Liver (tissue), 9 donors: ENCODE measurements around the gene DHRS4. TPM values are rescaled to one million over a fixed set of nuclear protein-coding genes. Genes with fewer than 3 reads are reported as not detected.

Experiments used
- DNase-seq: peaks from one replicate; pipeline ENCODE4 v3.0.0-alpha.2; 2017; ENCODE audit warnings: low spot score
- H3K27ac ChIP-seq, 2 donors: one replicate each; pipeline ENCODE4 v1.7.0; 2013; ENCODE audit warnings: inconsistent platforms in 2 of 2, low read length in 2 of 2, control low read depth in 1 of 2, low read depth in 1 of 2, mild to moderate bottlenecking in 1 of 2
- H3K27me3 ChIP-seq, 4 donors: one replicate each; pipeline versions ENCODE4 v1.6.1 to v1.7.0; 2013; ENCODE audit warnings: low read length in 3 of 4, inconsistent platforms in 1 of 4, mild to moderate bottlenecking in 1 of 4, moderate library complexity in 1 of 4; ENCODE audit not compliant: control insufficient read depth in 4 of 4, insufficient read depth in 4 of 4
- H3K36me3 ChIP-seq, 4 donors: one replicate each; pipeline versions ENCODE4 v1.6.1 to v1.7.0; 2013; ENCODE audit warnings: low read length in 3 of 4, mild to moderate bottlenecking in 3 of 4, low read depth in 1 of 4, moderate library complexity in 1 of 4; ENCODE audit not compliant: control insufficient read depth in 4 of 4, insufficient read depth in 3 of 4
- H3K4me1 ChIP-seq, 4 donors: one replicate each; pipeline versions ENCODE4 v1.6.1 to v1.7.0; 2013; ENCODE audit warnings: low read length in 3 of 4, mild to moderate bottlenecking in 3 of 4, moderate library complexity in 1 of 4; ENCODE audit not compliant: control insufficient read depth in 4 of 4, insufficient read depth in 4 of 4
- H3K4me3 ChIP-seq, 3 donors: one replicate each; pipeline versions ENCODE4 v1.6.1 to v1.7.0; 2013; ENCODE audit warnings: low read length in 3 of 3, control low read depth in 1 of 3, low read depth in 1 of 3, mild to moderate bottlenecking in 1 of 3
- H3K9ac ChIP-seq, 2 donors: one replicate each; pipeline ENCODE4 v1.7.0; 2013; ENCODE audit warnings: low read length in 2 of 2, mild to moderate bottlenecking in 2 of 2, moderate library complexity in 2 of 2, control low read depth in 1 of 2, low read depth in 1 of 2
- H3K9me3 ChIP-seq, 4 donors: one replicate each; pipeline versions ENCODE4 v1.6.1 to v1.7.0; 2013; ENCODE audit warnings: low read length in 3 of 4; ENCODE audit not compliant: control insufficient read depth in 4 of 4
- ATF3 ChIP-seq: IDR thresholded peaks from 2 replicates; pipeline ENCODE4 v1.6.1; 2016; ENCODE audit warnings: antibody characterized with exemption
- CTCF ChIP-seq: fragments of 150-350 bp; IDR thresholded peaks from 2 replicates; pipeline ENCODE4 v1.5.1; 2017; ENCODE audit warnings: improper control_type of control experiment, low read depth, low read length; ENCODE audit not compliant: missing input control
- EGR1 ChIP-seq, 2 donors: IDR thresholded peaks; 2 replicates each; pipeline ENCODE4 v1.6.1; 2016 to 2018; ENCODE audit warnings: antibody characterized with exemption in 2 of 2, low read depth in 2 of 2
- FOXA1 ChIP-seq: IDR thresholded peaks from 2 replicates; pipeline ENCODE4 v1.6.1; 2016; ENCODE audit warnings: antibody characterized with exemption
- FOXA2 ChIP-seq: IDR thresholded peaks from 2 replicates; pipeline ENCODE4 v1.6.1; 2016; ENCODE audit warnings: antibody characterized with exemption
- GABPA ChIP-seq, 2 donors: IDR thresholded peaks in 1 of 2; conservative IDR thresholded peaks in 1 of 2; 2 replicates each; pipeline ENCODE4 v1.6.1; 2016; ENCODE audit warnings: antibody characterized with exemption in 2 of 2, mild to moderate bottlenecking in 1 of 2, moderate library complexity in 1 of 2
- HNF4A ChIP-seq, 2 donors: conservative IDR thresholded peaks; 2 replicates each; pipeline ENCODE4 v1.6.1; 2016; ENCODE audit warnings: antibody characterized with exemption in 2 of 2, mild to moderate bottlenecking in 2 of 2
- MAX ChIP-seq: IDR thresholded peaks from 2 replicates; pipeline ENCODE4 v1.6.1; 2016; ENCODE audit warnings: antibody characterized with exemption
- NR2F2 ChIP-seq: IDR thresholded peaks from 2 replicates; pipeline ENCODE4 v1.6.1; 2016; ENCODE audit warnings: antibody characterized with exemption
- RAD21 ChIP-seq, 2 donors: IDR thresholded peaks; 2 replicates each; pipeline ENCODE4 v1.6.1; 2016; ENCODE audit warnings: antibody characterized with exemption in 2 of 2, mild to moderate bottlenecking in 2 of 2
- REST ChIP-seq: IDR thresholded peaks from 2 replicates; pipeline ENCODE4 v1.6.1; 2016; ENCODE audit warnings: antibody characterized with exemption, mild to moderate bottlenecking
- RXRA ChIP-seq, 2 donors: IDR thresholded peaks; 2 replicates each; pipeline ENCODE4 v1.6.1; 2017 to 2018; ENCODE audit warnings: antibody characterized with exemption in 2 of 2, mild to moderate bottlenecking in 1 of 2
- SP1 ChIP-seq: IDR thresholded peaks from 2 replicates; pipeline ENCODE4 v1.6.1; 2018; ENCODE audit warnings: antibody characterized with exemption, mild to moderate bottlenecking
- YY1 ChIP-seq: IDR thresholded peaks from 2 replicates; pipeline ENCODE4 v1.6.1; 2016; ENCODE audit warnings: antibody characterized with exemption, mild to moderate bottlenecking
- WGBS: extraction: QIAGEN DNeasy Blood & Tissue Kit; methylation state at CpG from one replicate; pipeline ENCODE4 v1.1.7; 2013; 5-methylcytosine and 5-hydroxymethylcytosine counted together
- polyA plus RNA-seq, 2 donors: library from polyadenylated mRNA; stranded (reverse) in 1 of 2; unstranded in 1 of 2; fragments of 200-250 nt in 1 of 2; fragments of >200 nt in 1 of 2; fragmentation: Nextera tagmentation in 1 of 2; extraction: Ambion mirVana in 1 of 2; gene quantifications; one replicate each; pipeline versions ENCODE4 v1.2.1 to v1.2.3, GENCODE V29; 2013 to 2015
- total RNA-seq, 2 donors: library from RNA; depleted of rRNA; stranded (reverse); fragments of >200 nt; gene quantifications; one replicate each; pipeline ENCODE4 v1.2.3, GENCODE V29; 2014
- donor health status: healthy.
- donor health status: healthy.
- donor health status: healthy.
- donor health status: healthy.
- donor health status: healthy.

DHRS4 gene
- total and polyA plus RNA-seq, 4 donors = 53.6 to 70.2 (median 61.5) TPM

GRCh38 chr14:23933742-23934128 is 19.8 kb upstream of the DHRS4 start:
- Histone ChIP-seq H3K4me1 (peaks cover 15 to 65% (median 63%) of the 10 kb centered on the region in 4 donors), H3K27me3 (no peaks in the 10 kb centered on the region), H3K4me3 (no peak overlapping the region), H3K27ac (no peak overlapping the region), H3K9ac (no peak overlapping the region), H3K9me3 (no peaks in the 10 kb centered on the region), H3K36me3 (no peaks in the 10 kb centered on the region)
- TF ChIP-seq EGR1 (IDR thresholded peaks at IDR 0.05; ENCODE audit: low read depth in 2 of 2) (no peak), FOXA1 (no peak), REST (no peak), HNF4A (conservative IDR thresholded peaks at IDR 0.05) (no peak), SP1 (no peak), RAD21 (IDR thresholded peaks at IDR 0.05) (no peak), MAX (no peak), NR2F2 (no peak), CTCF (no peak), ATF3 (no peak), RXRA (IDR thresholded peaks at IDR 0.05) (no peak), GABPA (IDR thresholded peaks at IDR 0.05 in 1 of 2, conservative IDR thresholded peaks at IDR 0.05 in 1 of 2) (no peak), YY1 (no peak), FOXA2 (no peak)
- DNase-seq = no peak
- WGBS = 93% methylated on average over 2 of the region's 2 CpGs

GRCh38 chr14:23935158-23935557 is 18.4 kb upstream of the DHRS4 start:
- Histone ChIP-seq H3K9me3 (no peaks in the 10 kb centered on the region), H3K4me1 (peaks cover 15 to 73% (median 62%) of the 10 kb centered on the region in 4 donors), H3K4me3 (no peak overlapping the region), H3K27me3 (no peaks in the 10 kb centered on the region), H3K9ac (no peak overlapping the region), H3K27ac (peak overlapping the region in 1 of 2 donors; percentile 71), H3K36me3 (peaks cover 0 to 4% (median 0%) of the 10 kb centered on the region in 4 donors)
- DNase-seq = no peak
- 44% methylated on average over 1 of the region's 1 CpG for WGBS
- TF ChIP-seq RXRA (IDR thresholded peaks at IDR 0.05) = peak; percentile 32 to 35
- TF ChIP-seq HNF4A (conservative IDR thresholded peaks at IDR 0.05) = peak; percentile 36 to 48
- no peak for TF ChIP-seq EGR1 (IDR thresholded peaks at IDR 0.05; ENCODE audit: low read depth in 2 of 2)
